HG02763 (cell line): ENCODE results near the gene TOX3.

Experiments
- ATAC-seq: cut with Tn5 transposase; IDR thresholded peaks from one replicate; pipeline ENCODE4 v1.9.1; 2021; ENCODE audit warnings: mild to moderate bottlenecking, moderate library complexity; ENCODE audit not compliant: unreplicated experiment

Gene TOX3

GRCh38 chr16:52494621-52495020, 52.3 kb downstream of the TOX3 start:
- no peak for ATAC-seq

- ATAC-seq: no peak
Measured at GRCh38 chr16:52494145-52494544, 52.8 kb downstream of the TOX3 start.

GRCh38 chr16:52492789-52493357, 54.1 kb downstream of the TOX3 start:
- ATAC-seq: peak; percentile 81

- no peak for ATAC-seq
Measured at GRCh38 chr16:52491216-52491615, 55.7 kb downstream of the TOX3 start.

GRCh38 chr16:52489894-52490293, 57.0 kb downstream of the TOX3 start:
- ATAC-seq: no peak

GRCh38 chr16:52488837-52489289, 58.1 kb downstream of the TOX3 start:
- ATAC-seq: no peak

- ATAC-seq: no peak
Measured at GRCh38 chr16:52487849-52488457, 59.0 kb downstream of the TOX3 start.

- ATAC-seq: no peak
Measured at GRCh38 chr16:52480237-52480636, 66.7 kb downstream of the TOX3 start.

GRCh38 chr16:52476111-52476510, 70.8 kb downstream of the TOX3 start:
- ATAC-seq: no peak

- ATAC-seq: no peak
Measured at GRCh38 chr16:52474679-52475078, 72.3 kb downstream of the TOX3 start.

GRCh38 chr16:52473096-52473495, 73.8 kb downstream of the TOX3 start:
- ATAC-seq: no peak

- no peak for ATAC-seq
Measured at GRCh38 chr16:52471650-52472370, 75.1 kb downstream of the TOX3 start.

- no peak for ATAC-seq
Measured at GRCh38 chr16:52470585-52470984, 76.4 kb downstream of the TOX3 start.

GRCh38 chr16:52469775-52470174, 77.2 kb downstream of the TOX3 start:
- no peak for ATAC-seq

- ATAC-seq: no peak
Measured at GRCh38 chr16:52469091-52469490, 77.9 kb downstream of the TOX3 start.

GRCh38 chr16:52467753-52468152, 79.2 kb downstream of the TOX3 start:
- ATAC-seq: no peak

GRCh38 chr16:52466994-52467393, 79.9 kb downstream of the TOX3 start:
- ATAC-seq: no peak

GRCh38 chr16:52465711-52466267, 81.2 kb downstream of the TOX3 start:
- ATAC-seq: no peak

- no peak for ATAC-seq
Measured at GRCh38 chr16:52463904-52464303, 83.0 kb downstream of the TOX3 start.

- ATAC-seq: no peak
Measured at GRCh38 chr16:52462816-52463215, 84.1 kb downstream of the TOX3 start.

GRCh38 chr16:52460639-52461178, 86.2 kb downstream of the TOX3 start:
- no peak for ATAC-seq

GRCh38 chr16:52456368-52456767, 90.6 kb downstream of the TOX3 start:
- no peak for ATAC-seq
